Kidney (tissue), 14 donors: ENCODE results near the gene SMIM24. TPM values are rescaled to one million over a fixed set of nuclear protein-coding genes. Genes with fewer than 3 reads are reported as not detected.

Source experiments
- DNase-seq, 5 donors: peaks; one replicate each; pipeline ENCODE4 v3.0.0-alpha.2; 2013 to 2020
- FAIRE-seq: peaks from 2 replicates; lab custom pipeline; 2012; peaks lifted over from hg19 to GRCh38; lab: Jason Lieb, UNC
- H3K27ac ChIP-seq, 2 donors: one replicate each; pipeline ENCODE4 v1.7.0; 2013; ENCODE audit warnings: low read depth in 2 of 2, low read length in 2 of 2, inconsistent platforms in 1 of 2
- H3K27me3 ChIP-seq: one replicate; pipeline ENCODE4 v1.7.1; 2013; ENCODE audit warnings: low read length, inconsistent platforms; ENCODE audit not compliant: control insufficient read depth, insufficient read depth
- H3K36me3 ChIP-seq, 3 donors: one replicate each; pipeline versions ENCODE4 v1.7.0 to v1.7.1; 2013; ENCODE audit warnings: low read length in 3 of 3, control low read depth in 1 of 3, inconsistent platforms in 1 of 3; ENCODE audit not compliant: insufficient read depth in 3 of 3, control insufficient read depth in 2 of 3
- H3K4me1 ChIP-seq, 3 donors: one replicate each; pipeline versions ENCODE4 v1.7.0 to v1.7.1; 2013; ENCODE audit warnings: low read length in 3 of 3, inconsistent platforms in 1 of 3, low read depth in 1 of 3; ENCODE audit not compliant: control insufficient read depth in 2 of 3, insufficient read depth in 2 of 3
- H3K4me3 ChIP-seq, 3 donors: one replicate each; pipeline versions ENCODE4 v1.7.0 to v1.8.1; 2013; ENCODE audit warnings: low read length in 3 of 3, control low read depth in 1 of 3, inconsistent platforms in 1 of 3
- H3K9ac ChIP-seq, 3 donors: one replicate each; pipeline versions ENCODE4 v1.7.0 to v1.7.1; 2013; ENCODE audit warnings: low read length in 3 of 3, control low read depth in 1 of 3, inconsistent platforms in 1 of 3
- H3K9me3 ChIP-seq, 3 donors: one replicate each; pipeline versions ENCODE4 v1.7.0 to v1.7.1; 2013; ENCODE audit warnings: low read length in 3 of 3, control low read depth in 1 of 3, inconsistent platforms in 1 of 3; ENCODE audit not compliant: control insufficient read depth in 2 of 3, insufficient read depth in 1 of 3
- intact Hi-C: fragments of 100-400 bp; cut with DNase I; formaldehyde crosslinking; loops from one replicate; pipeline ENCODE4 v1.11.1; 2022
- polyA plus RNA-seq: library from polyadenylated mRNA; stranded (reverse); fragments of 350-450 nt; fragmentation: Illumina TruSeq; extraction: RNeasy Lipid Tissue Mini Kit (QIAGEN cat#74804); gene quantifications from one replicate; pipeline ENCODE4 v1.2.3, GENCODE V29; 2014; ENCODE audit warnings: low read depth, low replicate concordance; ENCODE audit not compliant: insufficient read depth
- total RNA-seq: library from RNA; stranded (reverse); fragmentation: NEBNext Ultra II Directional; extraction: Animal tissue kit (Norgen Biotek cat#: 25700); gene quantifications from one replicate; pipeline ENCODE4 v1.2.1, GENCODE V29; 2021
- TF ChIP-seq, protein P1 (sequence below): IDR thresholded peaks from 3 replicates; pipeline ENCODE4 v1.5.1; 2012; ENCODE audit warnings: mild to moderate bottlenecking, moderate library complexity, borderline replicate concordance; ENCODE audit not compliant: insufficient read depth; ENCODE audit errors: extremely low read depth
- donor health status: control.
- donor health status: control.
- donor health status: control.
- donor health status: control.
- donor health status: control.
- donor health status: DM: yes; HTN: yes; CAD: no.
- donor health status: Normal renal cell carcinoma (clear cell type).

Gene SMIM24
- total and polyA plus RNA-seq, 2 donors from 2014 or later = 49.8 to 1,108 TPM

- Histone ChIP-seq H3K27me3 (no peaks in the 10 kb centered on the region), H3K9ac (no peak overlapping the region), H3K9me3 (no peaks in the 10 kb centered on the region), H3K4me1 (peaks cover 0 to 12% (median 0%) of the 10 kb centered on the region in 3 donors), H3K4me3 (no peak overlapping the region), H3K27ac (no peak overlapping the region), H3K36me3 (peaks cover 0 to 7% (median 6%) of the 10 kb centered on the region in 3 donors)
- no peak for DNase-seq
- TF ChIP-seq, protein P1, sequence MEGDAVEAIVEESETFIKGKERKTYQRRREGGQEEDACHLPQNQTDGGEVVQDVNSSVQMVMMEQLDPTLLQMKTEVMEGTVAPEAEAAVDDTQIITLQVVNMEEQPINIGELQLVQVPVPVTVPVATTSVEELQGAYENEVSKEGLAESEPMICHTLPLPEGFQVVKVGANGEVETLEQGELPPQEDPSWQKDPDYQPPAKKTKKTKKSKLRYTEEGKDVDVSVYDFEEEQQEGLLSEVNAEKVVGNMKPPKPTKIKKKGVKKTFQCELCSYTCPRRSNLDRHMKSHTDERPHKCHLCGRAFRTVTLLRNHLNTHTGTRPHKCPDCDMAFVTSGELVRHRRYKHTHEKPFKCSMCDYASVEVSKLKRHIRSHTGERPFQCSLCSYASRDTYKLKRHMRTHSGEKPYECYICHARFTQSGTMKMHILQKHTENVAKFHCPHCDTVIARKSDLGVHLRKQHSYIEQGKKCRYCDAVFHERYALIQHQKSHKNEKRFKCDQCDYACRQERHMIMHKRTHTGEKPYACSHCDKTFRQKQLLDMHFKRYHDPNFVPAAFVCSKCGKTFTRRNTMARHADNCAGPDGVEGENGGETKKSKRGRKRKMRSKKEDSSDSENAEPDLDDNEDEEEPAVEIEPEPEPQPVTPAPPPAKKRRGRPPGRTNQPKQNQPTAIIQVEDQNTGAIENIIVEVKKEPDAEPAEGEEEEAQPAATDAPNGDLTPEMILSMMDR = no peak
- intact Hi-C loops = no loop called here
- no peak for FAIRE-seq
Measured at GRCh38 chr19:3518255-3518654, 37.9 kb upstream of the SMIM24 start.

- TF ChIP-seq, protein P1 = no peak
- DNase-seq (no peak), FAIRE-seq (no peak)
- Histone ChIP-seq H3K9me3 (no peaks in the 10 kb centered on the region), H3K27me3 (no peaks in the 10 kb centered on the region), H3K27ac (no peak overlapping the region), H3K9ac (no peak overlapping the region), H3K4me1 (peaks cover 0 to 13% (median 6%) of the 10 kb centered on the region in 3 donors), H3K36me3 (peaks cover 0 to 7% (median 6%) of the 10 kb centered on the region in 3 donors), H3K4me3 (no peak overlapping the region)
- intact Hi-C loops = no loop called here
Measured at GRCh38 chr19:3517638-3518037, 37.3 kb upstream of the SMIM24 start.

GRCh38 chr19:3516675-3517207 is 36.4 kb upstream of the SMIM24 start:
- no peak for FAIRE-seq
- peak in 4 of 5 donors; percentile 58 to 70 (median 67) for DNase-seq

More at GRCh38 chr19:3516675-3517207, 36.4 kb upstream of the SMIM24 start:
- no peak overlapping the region for H3K9ac ChIP-seq
- no peak overlapping the region for H3K27ac ChIP-seq
- intact Hi-C loops = no loop called here
- TF ChIP-seq, protein P1 = no peak
- H3K9me3 ChIP-seq = no peaks in the 10 kb centered on the region
- peaks cover 0 to 13% (median 7%) of the 10 kb centered on the region in 3 donors for H3K4me1 ChIP-seq
- H3K4me3 ChIP-seq = no peak overlapping the region
- H3K27me3 ChIP-seq = no peaks in the 10 kb centered on the region
- H3K36me3 ChIP-seq = peaks cover 0 to 10% (median 4%) of the 10 kb centered on the region in 3 donors
